K562 (cell line): ENCODE data around the gene RSPH6A.

Experiments
- BCOR ChIP-seq: fragments of 450-650 bp; IDR thresholded peaks from 2 replicates; pipeline ENCODE4 v1.6.1; 2016
- GTF2A2 ChIP-seq: IDR thresholded peaks from 2 replicates; pipeline ENCODE4 v1.6.1; 2016; ENCODE audit warnings: mild to moderate bottlenecking, missing genetic modification characterization, missing compliant biosample characterization
- KLF10 ChIP-seq: fragments of 250-450 bp; sonication (Bioruptor Pico); IDR thresholded peaks from 2 replicates; pipeline ENCODE4 v1.6.1; 2021; ENCODE audit warnings: matching md5 sums
- PKNOX1 ChIP-seq: fragments of 450-650 bp; IDR thresholded peaks from 2 replicates; pipeline ENCODE4 v1.6.1; 2016
- POLR2A ChIP-seq: fragments of 450-650 bp; conservative IDR thresholded peaks from 2 replicates; pipeline ENCODE4 v1.6.1; 2016
- ZFX ChIP-seq: sonication (generic); formaldehyde crosslinking; IDR thresholded peaks from 2 replicates; pipeline ENCODE4 v1.8.0; 2022; ENCODE audit warnings: mild to moderate bottlenecking, missing genetic modification reagents, moderate library complexity
- TF ChIP-seq, protein P1 (sequence below), 3 experiments: IDR thresholded peaks in 2 of 3; conservative IDR thresholded peaks in 1 of 3; 2 replicates each; pipeline ENCODE4 v1.5.1; 2011 to 2012; ENCODE audit warnings: low read length in 3 of 3, mild to moderate bottlenecking in 3 of 3, control low read depth in 2 of 3, improper control_type of control experiment in 1 of 3, inconsistent platforms in 1 of 3, low read depth in 1 of 3, mixed read lengths in 1 of 3, moderate library complexity in 1 of 3; ENCODE audit not compliant: insufficient read depth in 2 of 3

- TF ChIP-seq, protein P1, sequence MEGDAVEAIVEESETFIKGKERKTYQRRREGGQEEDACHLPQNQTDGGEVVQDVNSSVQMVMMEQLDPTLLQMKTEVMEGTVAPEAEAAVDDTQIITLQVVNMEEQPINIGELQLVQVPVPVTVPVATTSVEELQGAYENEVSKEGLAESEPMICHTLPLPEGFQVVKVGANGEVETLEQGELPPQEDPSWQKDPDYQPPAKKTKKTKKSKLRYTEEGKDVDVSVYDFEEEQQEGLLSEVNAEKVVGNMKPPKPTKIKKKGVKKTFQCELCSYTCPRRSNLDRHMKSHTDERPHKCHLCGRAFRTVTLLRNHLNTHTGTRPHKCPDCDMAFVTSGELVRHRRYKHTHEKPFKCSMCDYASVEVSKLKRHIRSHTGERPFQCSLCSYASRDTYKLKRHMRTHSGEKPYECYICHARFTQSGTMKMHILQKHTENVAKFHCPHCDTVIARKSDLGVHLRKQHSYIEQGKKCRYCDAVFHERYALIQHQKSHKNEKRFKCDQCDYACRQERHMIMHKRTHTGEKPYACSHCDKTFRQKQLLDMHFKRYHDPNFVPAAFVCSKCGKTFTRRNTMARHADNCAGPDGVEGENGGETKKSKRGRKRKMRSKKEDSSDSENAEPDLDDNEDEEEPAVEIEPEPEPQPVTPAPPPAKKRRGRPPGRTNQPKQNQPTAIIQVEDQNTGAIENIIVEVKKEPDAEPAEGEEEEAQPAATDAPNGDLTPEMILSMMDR (IDR thresholded peaks at IDR 0.05 in 2 of 3, conservative IDR thresholded peaks at IDR 0.05 in 1 of 3; ENCODE audit: insufficient read depth in 2 of 3, low read depth in 1 of 3, low read length in 3 of 3): no peak
- TF ChIP-seq BCOR (no peak), POLR2A (no peak), ZFX (CRISPR knock-in tag) (no peak), GTF2A2 (tag) (no peak), PKNOX1 (peak; percentile 41; the same call in 1 of the 2 replicates), KLF10 (CRISPR knock-in tag) (no peak)
Observed at GRCh38 chr19:45862271-45862563, 47.1 kb upstream of the RSPH6A start.
